ENCODE data around the gene PHGDH.

- TF ChIP-seq CTCF (IDR thresholded peaks at IDR 0.05 in 4 of 5, conservative IDR thresholded peaks at IDR 0.05 in 1 of 5) (no peak), POLR2A (IDR thresholded peaks at IDR 0.05) (no peak)
Measured at GRCh38 chr1:119689511-119689910, 22.2 kb upstream of the PHGDH start.

Data from gastrocnemius medialis (tissue), 4 donors.